GM12878 (cell line): ENCODE data around the gene PDE6A. TPM values are rescaled to one million over a fixed set of nuclear protein-coding genes. Genes with fewer than 3 reads are reported as not detected.

Experiments used
- ATAC-seq: fragments of 200-7000 bp; cut with Tn5 transposase; 3 replicates; pipeline ENCODE4 v1.9.1; 2020; ENCODE audit warnings: mild to moderate bottlenecking, moderate library complexity
- BruUV-seq: library from RNA; stranded (reverse); fragments of 400-500 nt; replicated peaks from 2 replicates; lab custom pipeline; 2021; lab: Mats Ljungman, UMichigan
- CTCF ChIA-PET: fragments of 300-600 bp; sonication (Branson Sonifier 250); formaldehyde crosslinking; extraction: SDS; loops from one replicate; lab custom pipeline; 2021; ENCODE audit warnings: inconsistent platforms; lab: Yijun Ruan, JAX
- POLR2A ChIA-PET: fragments of 350-600 bp; formaldehyde crosslinking; extraction: SDS; loops from one replicate; lab custom pipeline; 2021; ENCODE audit warnings: inconsistent platforms; lab: Charles Lee
- RAD21 ChIA-PET: fragments of 300-600 bp; sonication (Branson Sonifier 250); formaldehyde crosslinking; loops from one replicate; lab custom pipeline; 2023; ENCODE audit warnings: antibody characterized with exemption; ENCODE audit not compliant: unreplicated experiment; lab: Charles Lee
- SMC1A ChIA-PET: fragments of 300-600 bp; sonication (Branson Sonifier 250); formaldehyde crosslinking; loops from one replicate; lab custom pipeline; 2023; ENCODE audit not compliant: unreplicated experiment, uncharacterized antibody; lab: Charles Lee
- DNase-seq: peaks from one replicate; pipeline ENCODE4 v3.0.0-alpha.2; 2011; ENCODE audit warnings: low read depth, low spot score
- FAIRE-seq: peaks from 3 replicates; lab custom pipeline; 2011; peaks lifted over from hg19 to GRCh38; lab: Jason Lieb, UNC
- H2AFZ ChIP-seq: 2 replicates; pipeline ENCODE4 v1.6.0; 2011; ENCODE audit warnings: low read depth, low read length, control low read depth; ENCODE audit not compliant: control insufficient read depth
- H3K27ac ChIP-seq: 2 replicates; pipeline ENCODE4 v1.5.1; 2011; ENCODE audit warnings: control low read depth; ENCODE audit not compliant: control insufficient read depth, insufficient read depth
- H3K27me3 ChIP-seq, 2 experiments: replicated peaks in 1 of 2; 2 replicates each; pipeline versions ENCODE4 v1.6.0 to v1.6.1; 2011; ENCODE audit warnings: low read length in 1 of 2; ENCODE audit not compliant: control insufficient read depth in 2 of 2, insufficient read depth in 2 of 2
- H3K36me3 ChIP-seq, 2 experiments: 2 replicates each; pipeline ENCODE4 v1.5.1; 2011; ENCODE audit warnings: low read length in 1 of 2; ENCODE audit not compliant: control insufficient read depth in 2 of 2, insufficient read depth in 2 of 2
- H3K4me1 ChIP-seq: 2 replicates; pipeline ENCODE4 v1.6.1; 2011; ENCODE audit warnings: mild to moderate bottlenecking, low read length, moderate library complexity, mixed read lengths; ENCODE audit not compliant: control insufficient read depth, insufficient read depth
- H3K4me2 ChIP-seq: 2 replicates; pipeline ENCODE4 v1.6.0; 2011; ENCODE audit warnings: control low read depth; ENCODE audit not compliant: control insufficient read depth, insufficient read depth
- H3K4me3 ChIP-seq: fragments of 200-600 bp; sonication (generic); 2 replicates; pipeline ENCODE4 v1.5.1; 2016
- H3K79me2 ChIP-seq: 2 replicates; pipeline ENCODE4 v1.6.0; 2011; ENCODE audit warnings: low read length; ENCODE audit not compliant: control insufficient read depth, insufficient read depth
- H3K9ac ChIP-seq: 2 replicates; pipeline ENCODE4 v1.8.0; 2011; ENCODE audit warnings: low read length, control low read depth, mixed read lengths; ENCODE audit not compliant: control insufficient read depth, insufficient read depth
- H3K9me3 ChIP-seq: replicated peaks from 3 replicates; pipeline ENCODE4 v1.5.1; 2011; ENCODE audit warnings: mild to moderate bottlenecking, low read length; ENCODE audit not compliant: control insufficient read depth, insufficient read depth
- H4K20me1 ChIP-seq: 2 replicates; pipeline ENCODE4 v1.6.0; 2011; ENCODE audit not compliant: control insufficient read depth, insufficient read depth
- CBFB ChIP-seq: IDR thresholded peaks from 2 replicates; pipeline ENCODE4 v1.6.1; 2016; ENCODE audit warnings: antibody characterized with exemption, low read depth
- E2F8 ChIP-seq: fragments of 450-650 bp; IDR thresholded peaks from 2 replicates; pipeline ENCODE4 v1.6.1; 2018; ENCODE audit warnings: mild to moderate bottlenecking, low read depth, moderate library complexity; ENCODE audit not compliant: partially characterized antibody
- HSF1 ChIP-seq: fragments of 150-350 bp; IDR thresholded peaks from 2 replicates; pipeline ENCODE4 v1.6.1; 2014; ENCODE audit warnings: mild to moderate bottlenecking, low read depth, low read length
- JUNB ChIP-seq: IDR thresholded peaks from 2 replicates; pipeline ENCODE4 v1.6.1; 2016; ENCODE audit warnings: antibody characterized with exemption, mild to moderate bottlenecking
- RAD51 ChIP-seq: fragments of 450-650 bp; IDR thresholded peaks from 2 replicates; pipeline ENCODE4 v1.6.1; 2016; ENCODE audit warnings: moderate library complexity, mild to moderate bottlenecking, inconsistent platforms
- SMAD1 ChIP-seq: fragments of 450-650 bp; IDR thresholded peaks from 2 replicates; pipeline ENCODE4 v1.6.1; 2018; ENCODE audit warnings: mild to moderate bottlenecking, low read depth; ENCODE audit not compliant: partially characterized antibody
- SMC3 ChIP-seq: IDR thresholded peaks from 2 replicates; pipeline ENCODE4 v1.6.1; 2011; ENCODE audit warnings: low read length, improper control_type of control experiment, borderline replicate concordance
- SRF ChIP-seq, 2 experiments: IDR thresholded peaks; 2 replicates each; pipeline ENCODE4 v1.6.1; 2011; ENCODE audit warnings: low read depth in 2 of 2, low read length in 2 of 2, mild to moderate bottlenecking in 1 of 2, moderate library complexity in 1 of 2
- WGBS: methylation state at CpG from one replicate; pipeline ENCODE4 v1.1.6; 2016; ENCODE audit warnings: low lambda C conversion rate; ENCODE audit not compliant: insufficient replicate concordance, insufficient coverage; ENCODE audit errors: missing lambda C conversion rate; 5-methylcytosine and 5-hydroxymethylcytosine counted together
- in situ Hi-C: fragments of 300-500 bp; cut with MboI; formaldehyde crosslinking; loops from 9 replicates; pipeline ENCODE4 v1.14.3; 2018; ENCODE audit warnings: mixed read lengths
- intact Hi-C: fragments of 100-400 bp; cut with micrococcal nuclease; formaldehyde crosslinking; loops from one replicate; pipeline ENCODE4 v1.14.2; 2022; ENCODE audit not compliant: unreplicated experiment
- polyA plus RNA-seq, 11 experiments: library from polyadenylated mRNA; depleted of rRNA in 4 of 11; unstranded in 6 of 11; stranded (reverse) in 5 of 11; fragments of >200 nt; fragmentation: Nextera tagmentation in 4 of 11; fragmentation: Illumina TruSeq in 1 of 11; extraction: Ambion mirVana in 4 of 11; extraction: Trizol in 1 of 11; gene quantifications; 1 replicate in 1 of 11; 2 replicates in 10 of 11; pipeline versions ENCODE4 v1.2.1 to v1.2.3, GENCODE V29; 2011 to 2016; ENCODE audit warnings: inconsistent platforms in 2 of 11, missing spikeins in 2 of 11, low read depth in 1 of 11
- total RNA-seq, 4 experiments: library from RNA; depleted of rRNA in 3 of 4; stranded (reverse); fragments of >200 nt in 3 of 4; fragmentation: Illumina TruSeq in 1 of 4; extraction: Trizol in 1 of 4; gene quantifications; 2 replicates each; pipeline versions ENCODE4 v1.2.1 to v1.2.3, GENCODE V29; 2013 to 2021
- TF ChIP-seq, protein P1 (sequence below): fragments of 450-650 bp; formaldehyde crosslinking; IDR thresholded peaks from 2 replicates; pipeline ENCODE4 v1.4.0; 2022; ENCODE audit warnings: mild to moderate bottlenecking, moderate library complexity
- TF ChIP-seq, protein P2 (sequence below): IDR thresholded peaks from 2 replicates; pipeline ENCODE4 v1.6.1; 2012; ENCODE audit warnings: low read depth, low read length, improper control_type of control experiment

PDE6A gene
- total and polyA plus RNA-seq, 10 of the 15 experiments (the other 5 are each of a cell fraction or from before 2014, with no cell fraction given): 0.05 to 0.26 TPM; not detected in 8

GRCh38 chr5:149885513-149885912, 59.1 kb downstream of the PDE6A start:
- TF ChIP-seq E2F8 (no peak), SRF (IDR thresholded peaks at IDR 0.05; ENCODE audit: low read depth in 2 of 2, low read length in 2 of 2) (no peak), HSF1 (no peak), SMAD1 (no peak), RAD51 (no peak), CBFB (no peak), SMC3 (no peak), JUNB (no peak)
- TF ChIP-seq, protein P1, sequence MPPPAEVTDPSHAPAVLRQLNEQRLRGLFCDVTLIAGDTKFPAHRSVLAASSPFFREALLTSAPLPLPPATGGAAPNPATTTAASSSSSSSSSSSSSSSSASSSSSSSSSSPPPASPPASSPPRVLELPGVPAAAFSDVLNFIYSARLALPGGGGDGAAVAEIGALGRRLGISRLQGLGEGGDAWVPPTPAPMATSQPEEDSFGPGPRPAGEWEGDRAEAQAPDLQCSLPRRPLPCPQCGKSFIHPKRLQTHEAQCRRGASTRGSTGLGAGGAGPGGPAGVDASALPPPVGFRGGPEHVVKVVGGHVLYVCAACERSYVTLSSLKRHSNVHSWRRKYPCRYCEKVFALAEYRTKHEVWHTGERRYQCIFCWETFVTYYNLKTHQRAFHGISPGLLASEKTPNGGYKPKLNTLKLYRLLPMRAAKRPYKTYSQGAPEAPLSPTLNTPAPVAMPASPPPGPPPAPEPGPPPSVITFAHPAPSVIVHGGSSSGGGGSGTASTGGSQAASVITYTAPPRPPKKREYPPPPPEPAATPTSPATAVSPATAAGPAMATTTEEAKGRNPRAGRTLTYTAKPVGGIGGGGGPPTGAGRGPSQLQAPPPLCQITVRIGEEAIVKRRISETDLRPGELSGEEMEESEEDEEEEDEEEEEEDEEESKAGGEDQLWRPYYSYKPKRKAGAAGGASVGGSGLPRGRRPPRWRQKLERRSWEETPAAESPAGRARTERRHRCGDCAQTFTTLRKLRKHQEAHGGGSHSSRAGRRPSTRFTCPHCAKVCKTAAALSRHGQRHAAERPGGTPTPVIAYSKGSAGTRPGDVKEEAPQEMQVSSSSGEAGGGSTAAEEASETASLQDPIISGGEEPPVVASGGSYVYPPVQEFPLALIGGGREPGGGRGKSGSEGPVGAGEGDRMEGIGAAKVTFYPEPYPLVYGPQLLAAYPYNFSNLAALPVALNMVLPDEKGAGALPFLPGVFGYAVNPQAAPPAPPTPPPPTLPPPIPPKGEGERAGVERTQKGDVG: no peak
- TF ChIP-seq, protein P2, sequence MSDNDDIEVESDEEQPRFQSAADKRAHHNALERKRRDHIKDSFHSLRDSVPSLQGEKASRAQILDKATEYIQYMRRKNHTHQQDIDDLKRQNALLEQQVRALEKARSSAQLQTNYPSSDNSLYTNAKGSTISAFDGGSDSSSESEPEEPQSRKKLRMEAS: no peak
- BruUV-seq: no TSS peak
- 14% methylated on average over 2 of the region's 2 CpGs for WGBS
- Histone ChIP-seq H3K4me1 (no peaks in the 10 kb centered on the region), H4K20me1 (no peaks in the 10 kb centered on the region), H3K27me3 (no peaks in the 10 kb centered on the region), H3K36me3 (no peaks in the 10 kb centered on the region), H3K27ac (no peak overlapping the region), H3K4me2 (no peak overlapping the region), H3K79me2 (no peaks in the 10 kb centered on the region), H3K9ac (no peak overlapping the region), H3K4me3 (no peak overlapping the region), H2AFZ (no peak overlapping the region), H3K9me3 (no peaks in the 10 kb centered on the region)
- SMC1A ChIA-PET: no interaction called here
- POLR2A ChIA-PET: no interaction called here
- CTCF ChIA-PET: interaction anchor here (0.5 to 0.6 kb wide), 3 partner anchors 16 to 226 kb away, joined by 3 read pairs; no protein-coding TSS in a partner anchor
- RAD21 ChIA-PET: interaction anchor here (1.0 kb wide), 1 partner anchor 19 kb away, joined by 3 read pairs; no protein-coding TSS in a partner anchor
- DNase-seq: no peak
- no peak for FAIRE-seq
- in situ Hi-C loops (no loop called here), intact Hi-C loops (no loop called here)
- no peak for ATAC-seq
